Prostate gland (tissue), 2 donors: ENCODE data around the gene NHLRC2. TPM values are rescaled to one million over a fixed set of nuclear protein-coding genes. Genes with fewer than 3 reads are reported as not detected.
"Not testable (repeated sequence)": the region's sequence is repeated elsewhere in the genome, so short reads cannot be mapped to it uniquely, and the experiment has no call there.

Experiments used
- DNase-seq: peaks from one replicate; pipeline ENCODE4 v3.0.0-alpha.2; 2019; ENCODE audit warnings: low spot score
- H3K27ac ChIP-seq, 2 donors: fragments of 200-600 bp; sonication (generic); 2 replicates each; pipeline ENCODE4 v1.5.1; 2017 to 2019
- H3K27me3 ChIP-seq: fragments of 200-600 bp; sonication (generic); replicated peaks from 2 replicates; pipeline ENCODE4 v1.5.1; 2019; ENCODE audit not compliant: insufficient read depth
- H3K36me3 ChIP-seq, 2 donors: fragments of 200-600 bp; sonication (generic); 1 replicate in 1 of 2; 2 replicates in 1 of 2; pipeline versions ENCODE4 v1.5.1 to v1.8.1; 2017 to 2019
- H3K4me1 ChIP-seq: fragments of 200-600 bp; sonication (generic); replicated peaks from 2 replicates; pipeline ENCODE4 v1.5.1; 2019
- H3K4me3 ChIP-seq, 2 donors: fragments of 200-600 bp; sonication (generic); 2 replicates each; pipeline ENCODE4 v1.5.1; 2017 to 2019
- H3K9me3 ChIP-seq: fragments of 200-600 bp; sonication (generic); 2 replicates; pipeline ENCODE4 v1.5.1; 2017
- CTCF ChIP-seq, 4 experiments: fragments of 200-600 bp in 2 of 4; fragments of 450-650 bp in 2 of 4; sonication (generic) in 2 of 4; IDR thresholded peaks; 1 replicate in 3 of 4; 2 replicates in 1 of 4; pipeline ENCODE4 v1.5.1; 2016 to 2019; ENCODE audit warnings: antibody characterized with exemption in 4 of 4, mild to moderate bottlenecking in 2 of 4, moderate library complexity in 2 of 4
- POLR2A ChIP-seq: fragments of 450-650 bp; IDR thresholded peaks from one replicate; pipeline ENCODE4 v1.6.1; 2016; ENCODE audit warnings: antibody characterized with exemption, mild to moderate bottlenecking
- POLR2AphosphoS5 ChIP-seq: sonication (generic); formaldehyde crosslinking; IDR thresholded peaks from one replicate; pipeline ENCODE4 v1.6.1; 2017; ENCODE audit warnings: antibody characterized with exemption
- WGBS: methylation state at CpG from one replicate; pipeline ENCODE4 v1.1.5; 2018; 5-methylcytosine and 5-hydroxymethylcytosine counted together
- intact Hi-C: fragments of 100-400 bp; cut with DNase I; formaldehyde crosslinking; loops from one replicate; pipeline ENCODE4 v1.14.2; 2022
- total RNA-seq, 2 donors: library from RNA; depleted of rRNA; stranded (reverse); fragments of >200 nt; gene quantifications; one replicate each; pipeline ENCODE4 v1.1.0, GENCODE V29; 2016

The NHLRC2 gene
- total RNA-seq: 10 to 100 TPM; 49.4 to 89.5 TPM

GRCh38 chr10:113854013-113854760 lies at the start of gene NHLRC2, which contains the start of gene DCLRE1A:
NHLRC2 (plus strand) TSS chr10:113854661; CDS start chr10:113854873, 212 bp downstream.
DCLRE1A (minus strand) TSS chr10:113854082; CDS start chr10:113853182, 900 bp downstream.
- TF ChIP-seq POLR2AphosphoS5 (peak; percentile 8), POLR2A (no peak)
- Histone ChIP-seq H3K4me1 (no peaks in the 10 kb centered on the region), H3K27me3 (no peaks in the 10 kb centered on the region), H3K4me3 (peak within 1 kb of the TSS; percentile 59 to 85), H3K9me3 (no peaks in the 10 kb centered on the region), H3K27ac (peak within 1 kb of the TSS; percentile 91 to 98), H3K36me3 (no peaks in the 10 kb centered on the region)
- intact Hi-C loops: loop anchor here (2.0 kb wide), 1 partner anchor 191 kb away; no protein-coding TSS in a partner anchor
- peak; percentile 78 for DNase-seq
- WGBS: under 1% methylated on average over 39 of the region's 39 CpGs

- intact Hi-C loops: no loop called here
- Histone ChIP-seq H3K27me3 (no peaks in the 10 kb centered on the region), H3K4me1 (peaks cover 4% of the 10 kb centered on the region), H3K27ac (no peak overlapping the region), H3K36me3 (no peaks in the 10 kb centered on the region), H3K4me3 (no peak overlapping the region), H3K9me3 (no peaks in the 10 kb centered on the region)
- WGBS: 98% methylated on average over 4 of the region's 4 CpGs
- DNase-seq: no peak
- TF ChIP-seq POLR2A (no peak), CTCF (IDR thresholded peaks at IDR 0.05) (no peak), POLR2AphosphoS5 (no peak)
Observed at GRCh38 chr10:113806503-113806902, 48.0 kb upstream of the NHLRC2 start.

GRCh38 chr10:113808168-113808567 lies 46.3 kb upstream of the NHLRC2 start:
- no peaks in the 10 kb centered on the region for H3K27me3 ChIP-seq
- WGBS: 86% methylated on average over 3 of the region's 3 CpGs
- DNase-seq: no peak
- no peak overlapping the region for H3K27ac ChIP-seq
- H3K4me1 ChIP-seq: no peaks in the 10 kb centered on the region
- intact Hi-C loops: no loop called here
- TF ChIP-seq POLR2A (no peak), CTCF (IDR thresholded peaks at IDR 0.05) (no peak), POLR2AphosphoS5 (no peak)
- H3K4me3 ChIP-seq: no peak overlapping the region
- no peaks in the 10 kb centered on the region for H3K9me3 ChIP-seq
- H3K36me3 ChIP-seq: no peaks in the 10 kb centered on the region

- H3K36me3 ChIP-seq, H3K27ac ChIP-seq, H3K4me3 ChIP-seq, H3K27me3 ChIP-seq, intact Hi-C loops, DNase-seq, H3K4me1 ChIP-seq, H3K9me3 ChIP-seq: not testable (repeated sequence)
- 68% methylated on average over 1 of the region's 1 CpG for whole genome bisulfite sequencing
Observed at GRCh38 chr10:113814700-113815099, 39.8 kb upstream of the NHLRC2 start.

- H3K9me3 ChIP-seq: no peaks in the 10 kb centered on the region
Observed at GRCh38 chr10:113819989-113820388, 34.5 kb upstream of the NHLRC2 start.

More at GRCh38 chr10:113819989-113820388, 34.5 kb upstream of the NHLRC2 start:
- H3K27ac ChIP-seq: no peak overlapping the region
- H3K4me3 ChIP-seq: no peak overlapping the region
- no peak for DNase-seq
- H3K36me3 ChIP-seq: no peaks in the 10 kb centered on the region
- WGBS: 85% methylated on average over 4 of the region's 4 CpGs
- no peak for TF ChIP-seq CTCF (IDR thresholded peaks at IDR 0.05)
- no peak for TF ChIP-seq POLR2A
- no peak for TF ChIP-seq POLR2AphosphoS5
- no peaks in the 10 kb centered on the region for H3K4me1 ChIP-seq
- intact Hi-C loops: no loop called here
- no peaks in the 10 kb centered on the region for H3K27me3 ChIP-seq
